SK-N-SH (cell line): ENCODE results near the gene OR10A4. TPM values are rescaled to one million over a fixed set of nuclear protein-coding genes. Genes with fewer than 3 reads are reported as not detected.

ENCODE experiments used
- CTCF ChIA-PET: fragments of 300-600, 350-600 bp; formaldehyde crosslinking; extraction: SDS; loops from one replicate; lab custom pipeline; 2021; lab: Yijun Ruan, JAX
- POLR2A ChIA-PET: fragments of 350-600 bp; sonication (Branson Sonifier 250); formaldehyde crosslinking; extraction: SDS; loops from one replicate; lab custom pipeline; 2020; ENCODE audit warnings: antibody characterized with exemption, inconsistent platforms; lab: Yijun Ruan, JAX
- DNase-seq: peaks from one replicate; pipeline ENCODE4 v3.0.0; 2012
- H2AFZ ChIP-seq: fragments of 200-600 bp; sonication (generic); 2 replicates; pipeline ENCODE4 v1.8.1; 2016; ENCODE audit warnings: antibody characterized with exemption, mild to moderate bottlenecking, low read depth
- H3F3A ChIP-seq: fragments of 200-600 bp; sonication (generic); replicated peaks from 2 replicates; pipeline ENCODE3; 2016; ENCODE audit warnings: antibody characterized with exemption, mild to moderate bottlenecking; ENCODE audit not compliant: insufficient read depth
- H3K27ac ChIP-seq, 2 experiments: fragments of 200-500 bp in 1 of 2; fragments of 200-600 bp in 1 of 2; sonication (Bioruptor generic) in 1 of 2; sonication (generic), shearing (Covaris generic) in 1 of 2; 2 replicates each; pipeline versions ENCODE4 v1.5.1 to v1.6.1; 2014 to 2016; ENCODE audit warnings: low read depth in 2 of 2, inconsistent platforms in 1 of 2, low read length in 1 of 2, mild to moderate bottlenecking in 1 of 2, mixed read lengths in 1 of 2
- H3K27me3 ChIP-seq: fragments of 200-600 bp; sonication (generic), shearing (Covaris generic); 2 replicates; pipeline ENCODE4 v1.6.1; 2016; ENCODE audit warnings: mixed run types; ENCODE audit not compliant: insufficient read depth
- H3K36me3 ChIP-seq, 2 experiments: fragments of 200-500 bp in 1 of 2; fragments of 200-600 bp in 1 of 2; sonication (Bioruptor generic) in 1 of 2; sonication (generic) in 1 of 2; replicated peaks in 1 of 2; 2 replicates each; pipeline versions ENCODE3 to v1.5.1; 2014 to 2016; ENCODE audit warnings: low read length in 1 of 2, mild to moderate bottlenecking in 1 of 2; ENCODE audit not compliant: insufficient read depth in 2 of 2, control insufficient read depth in 1 of 2
- H3K4me1 ChIP-seq, 2 experiments: fragments of 200-500 bp in 1 of 2; fragments of 200-600 bp in 1 of 2; sonication (Bioruptor generic) in 1 of 2; sonication (generic), shearing (Covaris generic) in 1 of 2; 2 replicates each; pipeline versions ENCODE4 v1.5.1 to v1.6.1; 2014 to 2016; ENCODE audit warnings: low read depth in 1 of 2, low read length in 1 of 2, mixed run types in 1 of 2; ENCODE audit not compliant: insufficient read depth in 2 of 2, control insufficient read depth in 1 of 2
- H3K4me2 ChIP-seq: fragments of 200-600 bp; sonication (generic), shearing (Covaris generic); 2 replicates; pipeline ENCODE4 v1.6.1; 2017; ENCODE audit warnings: mixed run types
- H3K4me3 ChIP-seq, 2 experiments: fragments of 200-500 bp in 1 of 2; fragments of 200-600 bp in 1 of 2; sonication (Bioruptor generic) in 1 of 2; sonication (generic), shearing (Covaris generic) in 1 of 2; 2 replicates each; pipeline versions ENCODE4 v1.5.1 to v1.8.1; 2014 to 2016; ENCODE audit warnings: low read depth in 2 of 2, inconsistent platforms in 1 of 2, low read length in 1 of 2, mild to moderate bottlenecking in 1 of 2, mixed read lengths in 1 of 2, moderate library complexity in 1 of 2
- H3K79me2 ChIP-seq: fragments of 200-600 bp; sonication (generic); 2 replicates; pipeline ENCODE4 v1.8.1; 2017; ENCODE audit warnings: mild to moderate bottlenecking; ENCODE audit not compliant: insufficient read depth
- H3K9ac ChIP-seq: fragments of 200-600 bp; sonication (generic); 2 replicates; pipeline ENCODE4 v1.6.1; 2017; ENCODE audit warnings: mixed run types
- H3K9me2 ChIP-seq: fragments of 200-600 bp; sonication (generic); 2 replicates; pipeline ENCODE4 v1.6.1; 2017; ENCODE audit warnings: mixed run types
- H3K9me3 ChIP-seq: fragments of 200-600 bp; sonication (generic); 2 replicates; pipeline ENCODE4 v1.6.1; 2017; ENCODE audit warnings: mixed run types, mild to moderate bottlenecking, moderate library complexity
- H4K20me1 ChIP-seq: fragments of 200-600 bp; sonication (generic); 2 replicates; pipeline ENCODE4 v1.6.1; 2017; ENCODE audit warnings: mild to moderate bottlenecking, mixed run types; ENCODE audit not compliant: insufficient read depth
- ELF1 ChIP-seq: IDR thresholded peaks from 2 replicates; pipeline ENCODE4 v1.4.0; 2012
- FOSL2 ChIP-seq: IDR thresholded peaks from 2 replicates; pipeline ENCODE4 v1.4.0; 2012; ENCODE audit warnings: low read depth, mild to moderate bottlenecking, moderate library complexity, borderline replicate concordance
- MEF2A ChIP-seq: IDR thresholded peaks from 2 replicates; pipeline ENCODE4 v1.4.0; 2012; ENCODE audit warnings: low read depth, borderline replicate concordance
- MXI1 ChIP-seq: IDR thresholded peaks from 2 replicates; pipeline ENCODE4 v1.6.1; 2012; ENCODE audit warnings: mild to moderate bottlenecking, low read depth, low read length, improper control_type of control experiment
- NFIC ChIP-seq: IDR thresholded peaks from 2 replicates; pipeline ENCODE4 v1.4.0; 2012; ENCODE audit warnings: borderline replicate concordance
- NRF1 ChIP-seq: IDR thresholded peaks from 2 replicates; pipeline ENCODE4 v1.6.1; 2012; ENCODE audit warnings: low read depth, mild to moderate bottlenecking, low read length
- POLR2AphosphoS5 ChIP-seq: IDR thresholded peaks from 2 replicates; pipeline ENCODE4 v1.6.1; 2012; ENCODE audit warnings: low read depth, low read length
- RFX5 ChIP-seq: IDR thresholded peaks from 2 replicates; pipeline ENCODE4 v1.6.1; 2012; ENCODE audit warnings: mild to moderate bottlenecking, improper control_type of control experiment, low read length
- SMC3 ChIP-seq: IDR thresholded peaks from 2 replicates; pipeline ENCODE4 v1.6.1; 2012; ENCODE audit warnings: low read depth, low read length, improper control_type of control experiment
- TAF1 ChIP-seq: IDR thresholded peaks from 2 replicates; pipeline ENCODE4 v1.6.1; 2012; ENCODE audit warnings: low read depth, mild to moderate bottlenecking, low read length, moderate library complexity, borderline replicate concordance
- TCF12 ChIP-seq: IDR thresholded peaks from 2 replicates; pipeline ENCODE4 v1.4.0; 2012
- TEAD4 ChIP-seq: IDR thresholded peaks from 2 replicates; pipeline ENCODE4 v1.4.0; 2012; ENCODE audit warnings: mild to moderate bottlenecking, borderline replicate concordance; ENCODE audit not compliant: insufficient read depth
- WGBS: methylation state at CpG from one replicate; pipeline ENCODE4 v1.1.6; 2017; ENCODE audit warnings: low lambda C conversion rate; 5-methylcytosine and 5-hydroxymethylcytosine counted together
- polyA plus RNA-seq, 3 experiments: library from polyadenylated mRNA; depleted of rRNA; stranded (reverse); fragments of >200 nt; gene quantifications; 2 replicates each; pipeline ENCODE4 v1.2.3, GENCODE V29; 2012
- TF ChIP-seq, protein P1 (sequence below): IDR thresholded peaks from 2 replicates; pipeline ENCODE4 v1.4.0; 2012; ENCODE audit warnings: low read depth, borderline replicate concordance
- TF ChIP-seq, protein P2 (sequence below): fragments of 200-600 bp; sonication (generic); IDR thresholded peaks from 2 replicates; pipeline ENCODE4 v1.6.1; 2017; ENCODE audit warnings: antibody characterized with exemption, mild to moderate bottlenecking, moderate library complexity
- TF ChIP-seq, protein P3 (sequence below): IDR thresholded peaks from 2 replicates; pipeline ENCODE4; 2012
- TF ChIP-seq, protein P4 (sequence below): IDR thresholded peaks from 2 replicates; pipeline ENCODE4 v1.4.0; 2012; ENCODE audit warnings: low read depth, borderline replicate concordance
- TF ChIP-seq, protein P5 (sequence below): fragments of 150-350 bp; IDR thresholded peaks from 2 replicates; pipeline ENCODE4 v1.6.1; 2017; ENCODE audit warnings: antibody characterized with exemption, low read length, low read depth, borderline replicate concordance

Gene OR10A4
- polyA plus RNA-seq, 1 of the 3 experiments (the other 2 are of a cell fraction) = not detected

DNA sequence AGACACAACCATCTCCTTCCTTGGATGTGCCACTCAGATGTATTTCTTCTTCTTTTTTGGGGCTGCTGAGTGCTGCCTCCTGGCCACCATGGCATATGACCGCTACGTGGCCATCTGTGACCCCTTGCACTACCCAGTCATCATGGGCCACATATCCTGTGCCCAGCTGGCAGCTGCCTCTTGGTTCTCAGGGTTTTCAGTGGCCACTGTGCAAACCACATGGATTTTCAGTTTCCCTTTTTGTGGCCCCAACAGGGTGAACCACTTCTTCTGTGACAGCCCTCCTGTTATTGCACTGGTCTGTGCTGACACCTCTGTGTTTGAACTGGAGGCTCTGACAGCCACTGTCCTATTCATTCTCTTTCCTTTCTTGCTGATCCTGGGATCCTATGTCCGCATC lies 489 bp downstream of the OR10A4 start:
- Histone ChIP-seq H3K9me3 (no peaks in the 10 kb centered on the region), H3K27ac (no peak overlapping the region), H3K9ac (no peak overlapping the region), H3K9me2 (no peaks in the 10 kb centered on the region), H3K27me3 (no peaks in the 10 kb centered on the region), H3K4me3 (no peak overlapping the region), H3K36me3 (no peaks in the 10 kb centered on the region), H3K4me2 (no peak overlapping the region)
- DNase-seq = no peak
- 0% methylated on average over 3 of the region's 3 CpGs for whole genome bisulfite sequencing
- no peak for TF ChIP-seq POLR2AphosphoS5
- no peak for TF ChIP-seq RFX5
- TF ChIP-seq, protein P1, sequence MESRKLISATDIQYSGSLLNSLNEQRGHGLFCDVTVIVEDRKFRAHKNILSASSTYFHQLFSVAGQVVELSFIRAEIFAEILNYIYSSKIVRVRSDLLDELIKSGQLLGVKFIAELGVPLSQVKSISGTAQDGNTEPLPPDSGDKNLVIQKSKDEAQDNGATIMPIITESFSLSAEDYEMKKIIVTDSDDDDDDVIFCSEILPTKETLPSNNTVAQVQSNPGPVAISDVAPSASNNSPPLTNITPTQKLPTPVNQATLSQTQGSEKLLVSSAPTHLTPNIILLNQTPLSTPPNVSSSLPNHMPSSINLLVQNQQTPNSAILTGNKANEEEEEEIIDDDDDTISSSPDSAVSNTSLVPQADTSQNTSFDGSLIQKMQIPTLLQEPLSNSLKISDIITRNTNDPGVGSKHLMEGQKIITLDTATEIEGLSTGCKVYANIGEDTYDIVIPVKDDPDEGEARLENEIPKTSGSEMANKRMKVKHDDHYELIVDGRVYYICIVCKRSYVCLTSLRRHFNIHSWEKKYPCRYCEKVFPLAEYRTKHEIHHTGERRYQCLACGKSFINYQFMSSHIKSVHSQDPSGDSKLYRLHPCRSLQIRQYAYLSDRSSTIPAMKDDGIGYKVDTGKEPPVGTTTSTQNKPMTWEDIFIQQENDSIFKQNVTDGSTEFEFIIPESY = no peak
- no peak for TF ChIP-seq ELF1
- TF ChIP-seq, protein P2, sequence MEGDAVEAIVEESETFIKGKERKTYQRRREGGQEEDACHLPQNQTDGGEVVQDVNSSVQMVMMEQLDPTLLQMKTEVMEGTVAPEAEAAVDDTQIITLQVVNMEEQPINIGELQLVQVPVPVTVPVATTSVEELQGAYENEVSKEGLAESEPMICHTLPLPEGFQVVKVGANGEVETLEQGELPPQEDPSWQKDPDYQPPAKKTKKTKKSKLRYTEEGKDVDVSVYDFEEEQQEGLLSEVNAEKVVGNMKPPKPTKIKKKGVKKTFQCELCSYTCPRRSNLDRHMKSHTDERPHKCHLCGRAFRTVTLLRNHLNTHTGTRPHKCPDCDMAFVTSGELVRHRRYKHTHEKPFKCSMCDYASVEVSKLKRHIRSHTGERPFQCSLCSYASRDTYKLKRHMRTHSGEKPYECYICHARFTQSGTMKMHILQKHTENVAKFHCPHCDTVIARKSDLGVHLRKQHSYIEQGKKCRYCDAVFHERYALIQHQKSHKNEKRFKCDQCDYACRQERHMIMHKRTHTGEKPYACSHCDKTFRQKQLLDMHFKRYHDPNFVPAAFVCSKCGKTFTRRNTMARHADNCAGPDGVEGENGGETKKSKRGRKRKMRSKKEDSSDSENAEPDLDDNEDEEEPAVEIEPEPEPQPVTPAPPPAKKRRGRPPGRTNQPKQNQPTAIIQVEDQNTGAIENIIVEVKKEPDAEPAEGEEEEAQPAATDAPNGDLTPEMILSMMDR = no peak
- TF ChIP-seq TCF12 = no peak
- TF ChIP-seq NFIC = no peak
- TF ChIP-seq, protein P3, sequence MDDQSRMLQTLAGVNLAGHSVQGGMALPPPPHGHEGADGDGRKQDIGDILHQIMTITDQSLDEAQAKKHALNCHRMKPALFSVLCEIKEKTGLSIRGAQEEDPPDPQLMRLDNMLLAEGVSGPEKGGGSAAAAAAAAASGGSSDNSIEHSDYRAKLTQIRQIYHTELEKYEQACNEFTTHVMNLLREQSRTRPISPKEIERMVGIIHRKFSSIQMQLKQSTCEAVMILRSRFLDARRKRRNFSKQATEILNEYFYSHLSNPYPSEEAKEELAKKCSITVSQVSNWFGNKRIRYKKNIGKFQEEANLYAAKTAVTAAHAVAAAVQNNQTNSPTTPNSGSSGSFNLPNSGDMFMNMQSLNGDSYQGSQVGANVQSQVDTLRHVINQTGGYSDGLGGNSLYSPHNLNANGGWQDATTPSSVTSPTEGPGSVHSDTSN = no peak
- no peak for TF ChIP-seq MEF2A
- no peak for TF ChIP-seq SMC3
- TF ChIP-seq, protein P4, sequence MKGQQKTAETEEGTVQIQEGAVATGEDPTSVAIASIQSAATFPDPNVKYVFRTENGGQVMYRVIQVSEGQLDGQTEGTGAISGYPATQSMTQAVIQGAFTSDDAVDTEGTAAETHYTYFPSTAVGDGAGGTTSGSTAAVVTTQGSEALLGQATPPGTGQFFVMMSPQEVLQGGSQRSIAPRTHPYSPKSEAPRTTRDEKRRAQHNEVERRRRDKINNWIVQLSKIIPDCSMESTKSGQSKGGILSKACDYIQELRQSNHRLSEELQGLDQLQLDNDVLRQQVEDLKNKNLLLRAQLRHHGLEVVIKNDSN = no peak
- TF ChIP-seq NRF1 = no peak
- no peak for TF ChIP-seq FOSL2
- TF ChIP-seq TEAD4 = no peak
- TF ChIP-seq MXI1 = no peak
- TF ChIP-seq, all 33 proteins: peak for 0
- no peak overlapping the region for H2AFZ ChIP-seq
- H3K4me1 ChIP-seq = no peaks in the 10 kb centered on the region
- ChIA-PET POLR2A (no interaction called here), CTCF (no interaction called here)
- H3K79me2 ChIP-seq = no peaks in the 10 kb centered on the region
- no peaks in the 10 kb centered on the region for H3F3A ChIP-seq
- H4K20me1 ChIP-seq = no peaks in the 10 kb centered on the region

DNA sequence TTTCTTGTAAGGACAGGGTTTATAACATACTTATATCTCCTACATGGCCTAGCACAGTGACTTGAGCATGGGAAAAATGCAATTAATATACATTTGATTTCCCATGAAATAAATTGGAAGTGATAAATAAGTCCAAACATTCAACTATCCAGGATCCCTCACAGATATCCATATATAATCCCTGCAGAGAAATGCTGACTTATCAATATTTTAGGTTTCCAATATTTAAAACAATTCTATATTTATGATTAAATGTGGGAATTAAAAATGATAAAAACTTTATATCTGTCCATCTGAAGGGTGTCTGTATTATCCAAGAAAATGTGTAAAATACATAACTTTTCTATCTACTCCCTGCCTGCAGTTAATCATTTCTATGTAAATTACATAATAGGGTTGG lies 6.3 kb downstream of the OR10A4 start:
- no peak for DNase-seq
- H3K36me3 ChIP-seq = no peaks in the 10 kb centered on the region
- no peak overlapping the region for H3K27ac ChIP-seq
- H4K20me1 ChIP-seq = no peaks in the 10 kb centered on the region
- no peak overlapping the region for H2AFZ ChIP-seq
- no peak overlapping the region for H3K4me3 ChIP-seq
- no peaks in the 10 kb centered on the region for H3K4me1 ChIP-seq
- H3K27me3 ChIP-seq = no peaks in the 10 kb centered on the region
- ChIA-PET CTCF (no interaction called here), POLR2A (no interaction called here)
- H3K4me2 ChIP-seq = no peak overlapping the region
- H3F3A ChIP-seq = no peaks in the 10 kb centered on the region
- no peak overlapping the region for H3K9ac ChIP-seq
- no peaks in the 10 kb centered on the region for H3K9me2 ChIP-seq
- H3K9me3 ChIP-seq = no peaks in the 10 kb centered on the region
- H3K79me2 ChIP-seq = no peaks in the 10 kb centered on the region
- TF ChIP-seq, protein P1 = no peak
- no peak for TF ChIP-seq TAF1
- no peak for TF ChIP-seq NFIC
- TF ChIP-seq, protein P3 = no peak
- TF ChIP-seq, protein P5, sequence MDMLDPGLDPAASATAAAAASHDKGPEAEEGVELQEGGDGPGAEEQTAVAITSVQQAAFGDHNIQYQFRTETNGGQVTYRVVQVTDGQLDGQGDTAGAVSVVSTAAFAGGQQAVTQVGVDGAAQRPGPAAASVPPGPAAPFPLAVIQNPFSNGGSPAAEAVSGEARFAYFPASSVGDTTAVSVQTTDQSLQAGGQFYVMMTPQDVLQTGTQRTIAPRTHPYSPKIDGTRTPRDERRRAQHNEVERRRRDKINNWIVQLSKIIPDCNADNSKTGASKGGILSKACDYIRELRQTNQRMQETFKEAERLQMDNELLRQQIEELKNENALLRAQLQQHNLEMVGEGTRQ = no peak
